H9 (cell line): Measurements from ENCODE around the gene FAU. TPM values are rescaled to one million over a fixed set of nuclear protein-coding genes. Genes with fewer than 3 reads are reported as not detected.

Experiments
- DNase-seq: peaks from one replicate; pipeline ENCODE4 v3.0.0-alpha.2; 2017
- H2AFZ ChIP-seq: one replicate; pipeline ENCODE4 v1.6.1; 2013; ENCODE audit warnings: mild to moderate bottlenecking, low read length, control low read depth, moderate library complexity
- H2AK5ac ChIP-seq: 2 replicates; pipeline ENCODE4 v1.6.1; 2013; ENCODE audit warnings: low read length, control low read depth, mixed read lengths; ENCODE audit not compliant: insufficient read length
- H2BK120ac ChIP-seq: one replicate; pipeline ENCODE4 v1.6.1; 2013; ENCODE audit warnings: low read depth, mild to moderate bottlenecking, low read length, control low read depth, inconsistent platforms; ENCODE audit not compliant: poor library complexity, severe bottlenecking
- H2BK12ac ChIP-seq: 2 replicates; pipeline ENCODE4 v1.6.1; 2013; ENCODE audit warnings: low read length, control low read depth, mixed read lengths, low read depth; ENCODE audit not compliant: insufficient read length
- H2BK15ac ChIP-seq: 2 replicates; pipeline ENCODE4 v1.6.1; 2013; ENCODE audit warnings: low read depth, low read length, control low read depth
- H2BK20ac ChIP-seq: one replicate; pipeline ENCODE4 v1.6.1; 2013; ENCODE audit warnings: low read depth, mild to moderate bottlenecking, low read length, control low read depth, inconsistent platforms; ENCODE audit not compliant: poor library complexity, severe bottlenecking
- H2BK5ac ChIP-seq: 2 replicates; pipeline ENCODE4 v1.6.1; 2013; ENCODE audit warnings: low read length, control low read depth, mixed read lengths; ENCODE audit not compliant: insufficient read length
- H3K14ac ChIP-seq: 2 replicates; pipeline ENCODE4 v1.6.1; 2013; ENCODE audit warnings: low read length, control low read depth; ENCODE audit not compliant: insufficient read depth
- H3K18ac ChIP-seq: 2 replicates; pipeline ENCODE4 v1.6.1; 2013; ENCODE audit warnings: low read depth, mild to moderate bottlenecking, mixed read lengths, low read length, control low read depth; ENCODE audit not compliant: insufficient read length
- H3K23ac ChIP-seq: 2 replicates; pipeline ENCODE4 v1.6.1; 2013; ENCODE audit warnings: low read length, control low read depth, mixed read lengths, low read depth; ENCODE audit not compliant: insufficient read length
- H3K23me2 ChIP-seq: 2 replicates; pipeline ENCODE4 v1.6.1; 2013; ENCODE audit warnings: low read depth, mild to moderate bottlenecking, mixed read lengths, low read length, control low read depth; ENCODE audit not compliant: insufficient read length, poor library complexity, severe bottlenecking
- H3K27ac ChIP-seq: 2 replicates; pipeline ENCODE4 v1.5.1; 2013; ENCODE audit warnings: low read length, control low read depth, mixed read lengths, low read depth; ENCODE audit not compliant: insufficient read length
- H3K27me3 ChIP-seq: 2 replicates; pipeline ENCODE4 v1.6.1; 2013; ENCODE audit warnings: low read length, control low read depth, inconsistent platforms; ENCODE audit not compliant: insufficient read depth
- H3K4ac ChIP-seq: 2 replicates; pipeline ENCODE4 v1.6.1; 2013; ENCODE audit warnings: low read depth, mild to moderate bottlenecking, control low read depth, inconsistent platforms, low read length, moderate library complexity
- H3K4me1 ChIP-seq: 2 replicates; pipeline ENCODE4 v1.6.1; 2013; ENCODE audit warnings: low read length, control low read depth, inconsistent platforms; ENCODE audit not compliant: insufficient read depth
- H3K4me2 ChIP-seq: 2 replicates; pipeline ENCODE4 v1.6.1; 2013; ENCODE audit warnings: low read length, control low read depth, mixed read lengths; ENCODE audit not compliant: insufficient read length, insufficient read depth
- H3K56ac ChIP-seq: 2 replicates; pipeline ENCODE4 v1.6.1; 2013; ENCODE audit warnings: low read depth, mild to moderate bottlenecking, mixed read lengths, low read length, control low read depth; ENCODE audit not compliant: insufficient read length
- H3K79me1 ChIP-seq: 2 replicates; pipeline ENCODE4 v1.6.1; 2013; ENCODE audit warnings: low read depth, mild to moderate bottlenecking, moderate library complexity, low read length, control low read depth, inconsistent platforms; ENCODE audit not compliant: insufficient read depth, poor library complexity, severe bottlenecking
- H3K79me2 ChIP-seq: 2 replicates; pipeline ENCODE4 v1.6.1; 2013; ENCODE audit warnings: low read length, control low read depth, inconsistent platforms; ENCODE audit not compliant: insufficient read depth
- H3K9ac ChIP-seq: 2 replicates; pipeline ENCODE4 v1.6.1; 2013; ENCODE audit warnings: low read length, control low read depth, mixed read lengths; ENCODE audit not compliant: insufficient read length; ENCODE audit errors: extremely low read depth
- H3K9me3 ChIP-seq: one replicate; pipeline ENCODE4 v1.6.1; 2013; ENCODE audit warnings: low read depth, low read length, inconsistent platforms; ENCODE audit not compliant: control insufficient read depth
- H3T11ph ChIP-seq: one replicate; pipeline ENCODE4 v1.6.1; 2013; ENCODE audit warnings: mild to moderate bottlenecking, low read length, control low read depth, inconsistent platforms
- H4K20me1 ChIP-seq: one replicate; pipeline ENCODE4 v1.6.1; 2013; ENCODE audit not compliant: control insufficient read depth, insufficient read length, insufficient read depth
- H4K5ac ChIP-seq: 2 replicates; pipeline ENCODE4 v1.6.1; 2013; ENCODE audit warnings: low read depth, mild to moderate bottlenecking, mixed read lengths, low read length, control low read depth; ENCODE audit not compliant: insufficient read length
- H4K8ac ChIP-seq: replicated peaks from 2 replicates; pipeline ENCODE4 v1.6.1; 2013; ENCODE audit warnings: low read length, control low read depth, mixed read lengths, low read depth; ENCODE audit not compliant: insufficient read length
- H4K91ac ChIP-seq: 2 replicates; pipeline ENCODE4 v1.6.1; 2013; ENCODE audit warnings: low read depth, mild to moderate bottlenecking, moderate library complexity, mixed read lengths, low read length, control low read depth; ENCODE audit not compliant: insufficient read length
- H3K27ac Mint-ChIP-seq, 3 experiments: 2 replicates in 2 of 3; 3 replicates in 1 of 3; pipeline ENCODE4 v1.8.0; 2020 to 2021; ENCODE audit warnings: mixed read lengths in 3 of 3, mild to moderate bottlenecking in 1 of 3, moderate library complexity in 1 of 3
- H3K27me3 Mint-ChIP-seq: 2 replicates; pipeline ENCODE4 v1.8.0; 2021; ENCODE audit warnings: low read depth, mild to moderate bottlenecking, moderate library complexity, mixed read lengths
- H3K36me3 Mint-ChIP-seq, 3 experiments: 2 replicates in 2 of 3; 3 replicates in 1 of 3; pipeline ENCODE4 v1.8.0; 2020 to 2021; ENCODE audit warnings: low read depth in 3 of 3, mixed read lengths in 3 of 3; ENCODE audit not compliant: insufficient read depth in 1 of 3
- H3K4me1 Mint-ChIP-seq, 2 experiments: 2 replicates each; pipeline ENCODE4 v1.8.0; 2020; ENCODE audit warnings: mixed read lengths in 2 of 2
- H3K4me3 Mint-ChIP-seq, 2 experiments: 2 replicates in 1 of 2; 3 replicates in 1 of 2; pipeline ENCODE4 v1.8.0; 2020 to 2021; ENCODE audit warnings: mild to moderate bottlenecking in 2 of 2, mixed read lengths in 2 of 2, moderate library complexity in 1 of 2
- H3K9me3 Mint-ChIP-seq, 2 experiments: 2 replicates in 1 of 2; 3 replicates in 1 of 2; pipeline ENCODE4 v1.8.0; 2020; ENCODE audit warnings: mild to moderate bottlenecking in 2 of 2, mixed read lengths in 2 of 2, moderate library complexity in 1 of 2
- WGBS: extraction: QIAGEN DNeasy Blood & Tissue Kit; methylation state at CpG from one replicate; pipeline ENCODE4 v1.1.7; 2013; ENCODE audit warnings: missing lambda C conversion rate, low lambda C conversion rate, mixed read lengths; ENCODE audit not compliant: insufficient read length; ENCODE audit errors: extremely low coverage; 5-methylcytosine and 5-hydroxymethylcytosine counted together
- total RNA-seq: library from RNA; stranded (reverse); gene quantifications from 2 replicates; pipeline ENCODE4 v1.2.1, GENCODE V29; 2021
- TF ChIP-seq, protein P1 (sequence below): fragments of 200-600 bp; sonication (generic); conservative IDR thresholded peaks from 3 replicates; pipeline ENCODE4 v1.8.0; 2021; ENCODE audit warnings: antibody characterized with exemption, mild to moderate bottlenecking

FAU gene
- total RNA-seq, 1 experiment from 2014 or later: 898 TPM

DNA sequence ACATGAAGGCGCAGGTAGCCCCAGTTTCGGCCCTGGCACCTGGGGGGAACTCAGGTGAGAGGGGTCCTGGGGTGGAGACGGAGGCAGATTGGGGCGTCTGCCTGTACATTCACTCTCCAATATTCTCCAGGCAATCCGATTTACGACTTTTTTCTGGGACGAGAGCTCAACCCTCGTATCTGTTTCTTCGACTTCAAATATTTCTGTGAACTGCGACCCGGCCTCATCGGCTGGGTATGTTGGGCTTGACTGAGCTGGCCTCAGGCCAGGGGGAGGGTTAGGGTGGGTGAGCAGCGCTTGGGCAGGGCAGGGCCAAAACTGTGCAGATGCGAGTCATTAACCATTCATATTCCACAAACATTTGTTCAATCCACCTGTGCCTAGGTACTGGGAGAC, 8.6 kb downstream of the FAU start:
- H2BK5ac ChIP-seq: no peak overlapping the region
- H2AK5ac ChIP-seq: no peak overlapping the region
- peaks cover 4 to 30% (median 28%) of the 10 kb centered on the region in 3 experiments for H3K36me3 Mint-ChIP-seq
- H3K9me3 ChIP-seq: no peaks in the 10 kb centered on the region
- peak overlapping the region; percentile 82 to 99 for H3K4me3 Mint-ChIP-seq
- no peak overlapping the region for H2BK120ac ChIP-seq
- H3K9ac ChIP-seq: peak overlapping the region; percentile 27
- H3K79me1 ChIP-seq: no peaks in the 10 kb centered on the region
- H3K18ac ChIP-seq: no peak overlapping the region
- no peak for DNase-seq
- no peak overlapping the region for H3K23ac ChIP-seq
- no peak overlapping the region for H4K8ac ChIP-seq
- H2AFZ ChIP-seq: no peak overlapping the region
- no peak overlapping the region for H3K4ac ChIP-seq
- peak overlapping the region; percentile 23 to 91 (median 85); a peak in 4 of 7 replicates for H3K27ac Mint-ChIP-seq
- no peak overlapping the region for H3K14ac ChIP-seq
- H3T11ph ChIP-seq: no peak overlapping the region
- peaks cover 1% of the 10 kb centered on the region; the same call in 1 of the 2 replicates for H3K27me3 Mint-ChIP-seq
- H3K27me3 ChIP-seq: no peaks in the 10 kb centered on the region
- no peak overlapping the region for H3K56ac ChIP-seq
- no peak overlapping the region for H2BK12ac ChIP-seq
- no peak overlapping the region for H2BK15ac ChIP-seq
- WGBS: no CpG with 5 or more reads among the region's 14 CpGs
- no peaks in the 10 kb centered on the region for H3K9me3 Mint-ChIP-seq
- no peak overlapping the region for H2BK20ac ChIP-seq
- H3K23me2 ChIP-seq: peaks cover 18% of the 10 kb centered on the region
- H3K4me1 ChIP-seq: no peaks in the 10 kb centered on the region
- peak overlapping the region; percentile 56 for H3K4me2 ChIP-seq
- H3K4me1 Mint-ChIP-seq: peaks cover 17 to 25% of the 10 kb centered on the region in 2 experiments
- TF ChIP-seq, protein P1, sequence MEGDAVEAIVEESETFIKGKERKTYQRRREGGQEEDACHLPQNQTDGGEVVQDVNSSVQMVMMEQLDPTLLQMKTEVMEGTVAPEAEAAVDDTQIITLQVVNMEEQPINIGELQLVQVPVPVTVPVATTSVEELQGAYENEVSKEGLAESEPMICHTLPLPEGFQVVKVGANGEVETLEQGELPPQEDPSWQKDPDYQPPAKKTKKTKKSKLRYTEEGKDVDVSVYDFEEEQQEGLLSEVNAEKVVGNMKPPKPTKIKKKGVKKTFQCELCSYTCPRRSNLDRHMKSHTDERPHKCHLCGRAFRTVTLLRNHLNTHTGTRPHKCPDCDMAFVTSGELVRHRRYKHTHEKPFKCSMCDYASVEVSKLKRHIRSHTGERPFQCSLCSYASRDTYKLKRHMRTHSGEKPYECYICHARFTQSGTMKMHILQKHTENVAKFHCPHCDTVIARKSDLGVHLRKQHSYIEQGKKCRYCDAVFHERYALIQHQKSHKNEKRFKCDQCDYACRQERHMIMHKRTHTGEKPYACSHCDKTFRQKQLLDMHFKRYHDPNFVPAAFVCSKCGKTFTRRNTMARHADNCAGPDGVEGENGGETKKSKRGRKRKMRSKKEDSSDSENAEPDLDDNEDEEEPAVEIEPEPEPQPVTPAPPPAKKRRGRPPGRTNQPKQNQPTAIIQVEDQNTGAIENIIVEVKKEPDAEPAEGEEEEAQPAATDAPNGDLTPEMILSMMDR: no peak
- no peak overlapping the region for H4K91ac ChIP-seq
- no peaks in the 10 kb centered on the region for H3K79me2 ChIP-seq
- H4K20me1 ChIP-seq: no peaks in the 10 kb centered on the region
- H3K27ac ChIP-seq: no peak overlapping the region
- H4K5ac ChIP-seq: no peak overlapping the region
